Activated T-cell treated with anti-CD3 and anti-CD28 coated beads, Interleukin-2, amount 50 U/mL, for 72 hours (primary cell): ENCODE data around the gene SMCO1. TPM values are rescaled to one million over a fixed set of nuclear protein-coding genes. Genes with fewer than 3 reads are reported as not detected.
"Not testable (repeated sequence)": the region's sequence is repeated elsewhere in the genome, so short reads cannot be mapped to it uniquely, and the experiment has no call there.

Source experiments
- ATAC-seq, 2 donors: fragments of 150-1000 bp; cut with Tn5 transposase; replicated peaks in 1 of 2; 2 replicates each; pipeline ENCODE4 v1.10.0; 2021; ENCODE audit warnings: moderate library complexity in 2 of 2, mild to moderate bottlenecking in 1 of 2
- DNase-seq, 2 donors: peaks; one replicate each; pipeline ENCODE4 v3.0.0; 2021 to 2022; ENCODE audit warnings: mixed read lengths in 1 of 2
- H3K27ac Mint-ChIP-seq: one replicate; pipeline ENCODE4 v1.8.0; 2022; ENCODE audit warnings: mild to moderate bottlenecking, moderate library complexity, mixed read lengths
- H3K27me3 Mint-ChIP-seq: one replicate; pipeline ENCODE4 v1.8.0; 2022; ENCODE audit warnings: low read depth, mixed read lengths
- H3K36me3 Mint-ChIP-seq, 2 donors: one replicate each; pipeline ENCODE4 v1.8.0; 2022; ENCODE audit warnings: mixed read lengths in 2 of 2, mild to moderate bottlenecking in 1 of 2; ENCODE audit not compliant: insufficient read depth in 2 of 2
- H3K4me1 Mint-ChIP-seq: one replicate; pipeline ENCODE4 v1.8.0; 2022; ENCODE audit warnings: low read depth, mixed read lengths
- H3K4me3 Mint-ChIP-seq, 2 donors: one replicate each; pipeline ENCODE4 v1.8.0; 2022; ENCODE audit warnings: mild to moderate bottlenecking in 2 of 2, mixed read lengths in 2 of 2, moderate library complexity in 2 of 2
- H3K9me3 Mint-ChIP-seq, 2 donors: one replicate each; pipeline ENCODE4 v1.8.0; 2022; ENCODE audit warnings: mixed read lengths in 2 of 2
- total RNA-seq, 2 donors: library from RNA; stranded (reverse); gene quantifications; one replicate each; pipeline ENCODE4 v1.2.3, GENCODE V29; 2022

The SMCO1 gene
- total RNA-seq, 2 donors from 2014 or later = not detected

GRCh38 chr3:196462680-196463477 is 52.3 kb downstream of the SMCO1 start:
- H3K9me3 Mint-ChIP-seq = peaks cover 6 to 16% of the 10 kb centered on the region in 2 donors

GRCh38 chr3:196458063-196458462 is 57.1 kb downstream of the SMCO1 start:
- no peaks in the 10 kb centered on the region for H3K27me3 Mint-ChIP-seq
- no peak for ATAC-seq

More at GRCh38 chr3:196462680-196463477, 52.3 kb downstream of the SMCO1 start:
- Mint-ChIP-seq H3K4me1 (peaks cover 16% of the 10 kb centered on the region), H3K36me3 (peaks cover 11 to 14% of the 10 kb centered on the region in 2 donors)
- not testable (repeated sequence) for H3K27ac Mint-ChIP-seq, ATAC-seq, DNase-seq, H3K27me3 Mint-ChIP-seq, H3K4me3 Mint-ChIP-seq

GRCh38 chr3:196457470-196457869 is 57.7 kb downstream of the SMCO1 start:
- not testable (repeated sequence) for H3K9me3 Mint-ChIP-seq

More at GRCh38 chr3:196458063-196458462, 57.1 kb downstream of the SMCO1 start:
- peaks cover 6 to 13% of the 10 kb centered on the region in 2 donors for H3K9me3 Mint-ChIP-seq
- DNase-seq = no peak
- H3K4me1 Mint-ChIP-seq = peaks cover 21% of the 10 kb centered on the region
- H3K27ac Mint-ChIP-seq = peak overlapping the region; percentile 10
- H3K36me3 Mint-ChIP-seq = peaks cover 4 to 11% of the 10 kb centered on the region in 2 donors
- no peak overlapping the region for H3K4me3 Mint-ChIP-seq

More at GRCh38 chr3:196457470-196457869, 57.7 kb downstream of the SMCO1 start:
- not testable (repeated sequence) for DNase-seq, H3K27ac Mint-ChIP-seq, H3K27me3 Mint-ChIP-seq, H3K36me3 Mint-ChIP-seq, H3K4me3 Mint-ChIP-seq, ATAC-seq
- peaks cover 21% of the 10 kb centered on the region for H3K4me1 Mint-ChIP-seq

Other genes with a start within 250 kb of the SMCO1 start
- gene PCYT1A, start 227.6 kb downstream of the SMCO1 start, total RNA-seq = 10 to 100 TPM; 52.0 to 56.9 TPM
- 10 to 100 TPM; 18.9 to 20.4 TPM for gene DYNLT2B, start 197.1 kb downstream of the SMCO1 start, total RNA-seq
- gene TM4SF19, start 177.0 kb downstream of the SMCO1 start, total RNA-seq = not detected
- 10 to 100 TPM; 77.3 to 89.6 TPM for gene UBXN7, start 82.9 kb downstream of the SMCO1 start, total RNA-seq
- 10 to 100 TPM; 32.0 to 37.7 TPM for gene RNF168, start 11.6 kb downstream of the SMCO1 start, total RNA-seq
- gene WDR53, start 53.2 kb upstream of the SMCO1 start, total RNA-seq = 10 to 100 TPM; 20.3 to 27.6 TPM
- gene FBXO45, start 53.3 kb upstream of the SMCO1 start, total RNA-seq = 10 to 100 TPM; 14.0 to 16.9 TPM
- 10 to 100 TPM; 15.2 to 20.6 TPM for gene NRROS, start 124.3 kb upstream of the SMCO1 start, total RNA-seq
- gene CEP19, start 196.9 kb upstream of the SMCO1 start, total RNA-seq = 1 to 10 TPM; 5.3 to 5.9 TPM
- 10 to 100 TPM; 72.7 to 81.6 TPM for gene PIGX, start 197.0 kb upstream of the SMCO1 start, total RNA-seq
- 100 to 1,000 TPM in 1 of 2 donors, 10 to 100 TPM in 1; 99.9 to 109 TPM for gene PAK2, start 224.5 kb upstream of the SMCO1 start, total RNA-seq